GF-D8 (cell line): ENCODE measurements around the gene FBXL13.
A peak's percentile ranks its signal among the peaks of the same experiment; 100 is the strongest.
"Not testable (repeated sequence)": the region's sequence is repeated elsewhere in the genome, so short reads cannot be mapped to it uniquely, and the experiment has no call there.

Experiments used
- DNase-seq: peaks from one replicate; lab custom pipeline; 2025; lab: John Stamatoyannopoulos, UW

Gene FBXL13

GRCh38 chr7:103074519-103075336, at the start of gene FBXL13, which contains the start of gene ARMC10:
TSS of gene FBXL13 (minus strand) at chr7:103074796.
TSS of gene ARMC10 (plus strand) at chr7:103075140. CDS start at chr7:103075273, 133 bp downstream.
- DNase-seq = peak; percentile 89

GRCh38 chr7:103123529-103123928, 48.9 kb upstream of the FBXL13 start:
- DNase-seq = peak; percentile 23

- DNase-seq = no peak
Observed at GRCh38 chr7:103121641-103122040, 47.0 kb upstream of the FBXL13 start.

- DNase-seq = no peak
Observed at GRCh38 chr7:103120362-103120761, 45.8 kb upstream of the FBXL13 start.

GRCh38 chr7:103119791-103120291, 45.2 kb upstream of the FBXL13 start:
- no peak for DNase-seq

- DNase-seq = no peak
Observed at GRCh38 chr7:103117465-103117864, 42.9 kb upstream of the FBXL13 start.

- no peak for DNase-seq
Observed at GRCh38 chr7:103116991-103117390, 42.4 kb upstream of the FBXL13 start.

- DNase-seq = no peak
Observed at GRCh38 chr7:103116511-103116910, 41.9 kb upstream of the FBXL13 start.

GRCh38 chr7:103115771-103116170, 41.2 kb upstream of the FBXL13 start:
- no peak for DNase-seq

GRCh38 chr7:103114576-103115008, 40.0 kb upstream of the FBXL13 start:
- DNase-seq = no peak

GRCh38 chr7:103113164-103113563, 38.6 kb upstream of the FBXL13 start:
- no peak for DNase-seq

- not testable (repeated sequence) for DNase-seq
Observed at GRCh38 chr7:103106703-103107070, 32.1 kb upstream of the FBXL13 start.

- no peak for DNase-seq
Observed at GRCh38 chr7:103106005-103106702, 31.6 kb upstream of the FBXL13 start.

GRCh38 chr7:103101543-103101942, 26.9 kb upstream of the FBXL13 start:
- DNase-seq = no peak

GRCh38 chr7:103100348-103100747, 25.8 kb upstream of the FBXL13 start:
- DNase-seq = no peak

GRCh38 chr7:103097041-103097440, 22.4 kb upstream of the FBXL13 start:
- no peak for DNase-seq

- not testable (repeated sequence) for DNase-seq
Observed at GRCh38 chr7:103095558-103095957, 21.0 kb upstream of the FBXL13 start.

- no peak for DNase-seq
Observed at GRCh38 chr7:103094102-103094501, 19.5 kb upstream of the FBXL13 start.

GRCh38 chr7:103093429-103093828, 18.8 kb upstream of the FBXL13 start:
- no peak for DNase-seq

GRCh38 chr7:103092321-103092720, 17.7 kb upstream of the FBXL13 start:
- not testable (repeated sequence) for DNase-seq

- no peak for DNase-seq
Observed at GRCh38 chr7:103083210-103083609, 8.6 kb upstream of the FBXL13 start.

- DNase-seq = no peak
Observed at GRCh38 chr7:103082497-103082896, 7.9 kb upstream of the FBXL13 start.

GRCh38 chr7:103080923-103081322, 6.3 kb upstream of the FBXL13 start:
- DNase-seq = no peak
